Stimulated activated CD8-positive, alpha-beta memory T cell treated with anti-CD3 and anti-CD28 coated beads, Interleukin-7, amount 100 ng/mL, for 24 hours (primary cell): Measurements from ENCODE around the gene COP1.
"Not testable (repeated sequence)": the region's sequence is repeated elsewhere in the genome, so short reads cannot be mapped to it uniquely, and the experiment has no call there.

ENCODE experiments used
- DNase-seq: peaks from one replicate; pipeline ENCODE4 v3.0.0-alpha.2; 2020; ENCODE audit warnings: low read depth

Gene COP1

GRCh38 chr1:176033881-176034280 is 173.2 kb downstream of the COP1 start:
- no peak for DNase-seq

DNA sequence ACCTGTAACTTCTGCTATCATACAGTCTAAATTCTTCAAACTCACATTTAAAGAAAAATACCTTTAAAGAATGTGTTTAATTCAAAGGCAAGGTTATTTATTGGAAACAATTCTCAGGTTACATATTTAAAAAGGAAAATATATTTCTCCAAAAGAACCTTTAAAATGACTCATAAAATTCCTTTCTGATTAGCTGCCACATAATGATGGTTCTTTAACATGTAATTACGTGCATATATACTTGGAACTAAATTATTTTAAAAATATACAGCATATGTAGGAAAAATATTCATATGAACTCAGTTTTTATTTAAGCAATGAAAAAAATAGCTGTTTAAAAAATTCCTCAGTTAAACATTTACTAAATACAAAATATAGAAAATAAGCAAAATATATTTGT is 173.6 kb downstream of the COP1 start:
- DNase-seq: no peak

DNA sequence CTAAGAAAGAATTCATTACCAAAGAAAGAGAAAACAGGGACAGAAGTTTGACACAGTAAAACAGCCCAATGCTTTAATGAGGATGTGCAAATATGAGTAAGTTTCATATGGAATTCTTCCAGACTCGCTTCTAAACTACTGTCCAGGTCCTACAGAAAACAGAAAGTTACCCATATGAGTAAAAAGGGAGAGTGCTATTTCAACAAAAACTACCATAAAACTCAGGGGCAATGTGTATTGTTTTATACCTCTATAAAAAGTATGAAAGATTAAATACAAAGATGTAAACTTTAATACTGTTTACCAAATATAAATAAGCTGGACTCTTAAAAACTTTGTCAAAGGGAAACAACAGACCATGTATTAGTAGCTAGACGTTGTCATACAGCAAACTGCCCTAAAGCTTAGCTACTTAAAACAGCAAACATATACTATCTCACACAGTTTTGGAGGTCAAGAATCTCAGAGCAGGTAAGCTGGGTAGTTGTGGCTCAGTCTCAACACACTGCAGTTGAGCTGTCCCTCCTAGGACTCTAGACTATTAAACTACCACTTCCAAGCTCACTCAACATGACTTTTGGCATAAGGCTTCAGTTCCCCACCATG is 174.9 kb downstream of the COP1 start:
- no peak for DNase-seq

GRCh38 chr1:176029609-176030008 is 177.5 kb downstream of the COP1 start:
- DNase-seq: no peak

GRCh38 chr1:176029155-176029554 is 177.9 kb downstream of the COP1 start:
- DNase-seq: no peak

- not testable (repeated sequence) for DNase-seq
These were observed 179.2 kb downstream of the COP1 start for GRCh38 chr1:176027934-176028333.

DNA sequence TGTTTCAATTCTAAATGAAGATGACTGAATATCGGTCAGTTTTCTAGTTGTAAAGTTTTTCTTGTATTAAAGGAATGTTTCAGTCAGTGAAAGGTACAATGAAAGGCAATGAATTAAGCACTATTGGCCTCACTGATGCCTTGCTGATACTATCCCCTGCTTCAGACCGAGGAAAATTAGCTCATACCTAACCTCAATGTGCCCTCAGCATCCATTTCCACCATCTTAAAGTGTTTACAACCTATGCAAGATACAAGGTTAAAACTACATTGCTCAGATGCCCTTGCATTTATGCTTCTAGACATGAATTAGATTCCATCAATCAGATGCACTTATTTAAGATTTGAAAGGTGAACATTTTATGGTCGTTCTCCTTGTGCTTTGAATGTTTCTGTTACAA is 184.5 kb downstream of the COP1 start:
- DNase-seq: no peak

- DNase-seq: no peak
These were observed 189.4 kb downstream of the COP1 start for GRCh38 chr1:176017722-176018121.

DNA sequence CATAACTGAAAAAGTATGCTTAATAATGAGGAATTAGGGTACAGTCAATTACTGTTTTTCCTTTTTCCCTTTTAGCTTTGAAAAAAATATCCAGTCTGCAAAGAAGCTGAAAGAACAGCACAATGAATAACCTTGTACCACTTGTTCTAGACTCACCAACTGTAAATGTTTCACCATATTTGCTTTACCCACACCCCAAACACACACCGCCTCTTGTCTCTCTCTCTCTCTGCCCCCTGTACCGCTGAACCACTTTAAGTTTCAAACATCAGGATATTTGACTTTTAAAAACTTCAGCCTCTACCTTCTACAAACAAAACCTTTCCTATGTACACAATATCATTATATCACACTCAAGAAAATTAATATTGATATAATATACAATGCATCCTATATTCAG is 197.1 kb downstream of the COP1 start:
- no peak for DNase-seq

DNA sequence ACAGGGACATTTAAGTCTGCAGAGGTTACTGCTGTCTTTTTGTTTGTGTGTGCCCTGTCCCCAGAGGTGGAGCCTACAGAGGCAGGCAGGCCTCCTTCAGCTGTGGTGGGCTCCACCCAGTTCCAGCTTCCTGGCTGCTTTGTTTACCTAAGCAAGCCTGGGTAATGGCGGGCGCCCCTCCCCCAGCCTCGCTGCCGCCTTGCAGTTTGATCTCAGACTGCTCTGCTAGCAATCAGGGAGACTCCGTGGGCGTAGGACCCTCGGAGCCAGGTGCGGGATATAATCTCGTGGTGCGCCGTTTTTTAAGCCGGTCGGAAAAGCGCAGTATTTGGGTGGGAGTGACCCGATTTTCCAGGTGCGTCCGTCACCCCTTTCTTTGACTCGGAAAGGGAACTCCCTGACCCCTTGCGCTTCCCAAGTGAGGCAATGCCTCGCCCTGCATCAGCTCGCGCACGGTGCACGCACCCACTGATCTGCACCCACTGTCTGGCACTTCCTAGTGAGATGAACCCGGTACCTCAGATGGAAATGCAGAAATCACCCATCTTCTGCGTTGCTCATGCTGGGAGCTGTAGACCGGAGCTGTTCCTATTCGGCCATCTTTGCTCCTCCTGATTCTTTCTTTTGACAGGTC is 199.2 kb downstream of the COP1 start:
- not testable (repeated sequence) for DNase-seq

DNA sequence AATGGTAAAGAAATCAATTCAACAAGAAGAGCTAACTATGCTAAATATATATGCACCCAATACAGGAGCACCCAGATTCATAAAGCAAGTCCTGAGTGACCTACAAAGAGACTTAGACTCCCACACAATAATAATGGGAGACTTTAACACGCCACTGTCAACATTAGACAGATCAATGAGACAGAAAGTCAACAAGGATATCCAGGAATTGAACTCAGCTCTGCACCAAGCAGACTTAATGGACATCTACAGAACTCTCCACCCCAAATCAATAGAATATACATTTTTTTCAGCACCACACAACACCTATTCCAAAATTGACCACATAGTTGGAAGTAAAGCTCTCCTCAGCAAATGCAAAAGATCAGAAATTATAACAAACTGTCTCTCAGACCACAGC is 212.4 kb downstream of the COP1 start:
- not testable (repeated sequence) for DNase-seq

DNA sequence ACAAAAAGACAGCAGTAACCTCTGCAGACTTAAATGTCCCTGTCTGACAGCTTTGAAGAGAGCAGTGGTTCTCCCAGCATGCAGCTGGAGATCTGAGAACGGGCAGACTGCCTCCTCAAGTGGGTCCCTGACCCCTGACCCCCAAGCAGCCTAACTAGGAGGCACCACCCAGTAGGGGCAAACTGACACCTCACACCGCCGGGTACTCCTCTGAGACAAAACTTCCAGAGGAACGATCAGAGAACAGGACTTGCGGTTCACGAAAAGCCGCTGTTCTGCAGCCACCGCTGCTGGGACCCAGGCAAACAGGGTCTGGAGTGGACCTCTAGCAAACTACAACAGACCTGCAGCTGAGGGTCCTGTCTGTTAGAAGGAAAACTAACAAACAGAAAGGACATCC is 214.3 kb downstream of the COP1 start:
- not testable (repeated sequence) for DNase-seq

- not testable (repeated sequence) for DNase-seq
These were observed 214.9 kb downstream of the COP1 start for GRCh38 chr1:175992202-175992601.

GRCh38 chr1:175984813-175985212 is 222.3 kb downstream of the COP1 start:
- DNase-seq: no peak

DNA sequence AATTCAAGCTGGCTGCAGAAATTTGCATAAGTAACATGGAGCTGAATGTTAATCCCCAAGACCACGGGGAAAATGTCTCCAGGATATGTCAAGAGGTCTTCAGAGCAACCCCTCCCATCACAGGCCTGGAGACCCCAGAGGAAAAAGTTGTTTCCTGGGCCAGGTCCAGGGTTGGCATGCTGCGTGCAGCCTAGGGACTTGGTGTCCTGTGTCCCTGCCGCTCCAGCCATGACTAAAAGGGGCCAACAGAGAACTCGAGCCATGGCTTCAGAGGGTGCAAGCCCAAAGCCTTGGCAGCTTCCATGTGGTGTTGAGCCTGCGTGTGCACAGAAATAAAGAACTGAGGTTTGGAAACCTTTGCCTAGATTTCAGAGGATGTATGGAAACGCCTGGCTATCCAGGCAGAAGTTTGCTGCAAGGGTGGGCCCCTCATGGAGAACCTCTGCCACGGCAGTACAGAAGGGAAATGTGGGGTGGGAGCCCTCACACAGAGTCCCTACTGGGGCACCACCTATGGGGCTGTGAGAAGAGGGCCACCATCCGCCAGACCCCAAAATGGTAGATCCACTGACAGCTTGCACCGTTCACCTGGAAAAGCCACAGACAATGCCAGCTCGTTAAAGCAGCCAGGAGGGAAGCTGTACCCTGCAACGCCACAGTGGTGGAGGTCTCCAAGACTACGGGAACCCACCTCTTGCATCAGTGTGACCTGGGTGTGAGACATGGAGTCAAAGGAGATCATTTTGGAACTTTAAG is 222.9 kb downstream of the COP1 start:
- DNase-seq: no peak

DNA sequence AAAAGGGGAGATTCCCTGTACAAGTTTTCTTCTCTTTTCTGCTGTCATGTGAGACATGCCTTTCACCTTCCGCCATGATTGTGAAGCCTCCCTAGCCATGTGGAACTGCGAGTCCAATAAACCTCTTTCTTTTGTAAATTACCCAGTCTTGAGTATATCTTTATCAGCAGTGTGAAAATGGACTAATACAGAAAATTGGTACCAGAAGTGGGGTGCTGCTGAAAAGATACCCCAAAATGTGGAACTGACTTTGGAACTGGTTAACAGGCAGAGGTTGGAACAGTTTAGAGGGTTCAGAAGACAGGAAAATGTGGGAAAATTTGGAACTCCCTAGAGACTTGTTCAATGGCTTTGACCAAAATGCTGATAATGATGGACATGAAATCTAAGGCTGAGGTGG is 223.7 kb downstream of the COP1 start:
- not testable (repeated sequence) for DNase-seq

DNA sequence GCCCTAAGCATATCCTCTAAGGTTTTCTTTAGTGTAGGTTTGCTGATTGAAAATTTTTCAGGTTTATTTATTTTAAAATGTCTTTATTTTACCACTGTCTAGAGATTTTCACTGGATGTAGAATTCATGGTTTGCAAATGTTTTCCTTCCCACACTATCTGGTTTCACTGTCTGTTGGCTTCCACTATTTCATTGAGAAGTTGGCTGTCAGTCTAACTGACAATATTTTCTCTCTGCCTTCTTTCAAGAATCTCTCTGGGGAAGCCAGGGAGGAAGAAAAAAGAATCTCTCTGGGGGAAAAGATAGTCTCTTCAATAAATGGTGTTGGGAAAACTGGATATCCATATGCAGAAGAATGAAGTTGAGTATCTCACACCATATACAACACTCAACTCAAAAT is 226.0 kb downstream of the COP1 start:
- DNase-seq: no peak

DNA sequence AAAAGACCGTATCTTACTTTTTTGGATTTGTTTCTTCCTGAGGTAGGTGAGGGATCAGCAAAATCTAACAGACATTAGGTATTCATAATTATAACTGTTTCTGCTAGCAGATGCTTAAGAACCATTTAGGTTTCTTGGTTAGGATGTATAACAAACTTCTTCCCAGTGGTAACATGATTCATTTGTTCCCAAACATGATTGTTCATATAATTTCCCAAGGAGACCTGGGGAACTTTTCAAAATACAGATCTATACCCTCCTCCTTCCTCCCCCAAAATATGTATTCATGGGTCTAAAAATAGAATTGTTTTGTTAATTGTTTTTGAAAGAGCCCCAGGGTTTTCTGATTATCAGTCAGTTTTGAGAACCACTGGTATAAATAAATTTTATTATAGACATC is 228.2 kb downstream of the COP1 start:
- DNase-seq: no peak

- no peak for DNase-seq
These were observed 228.6 kb downstream of the COP1 start for GRCh38 chr1:175978476-175978875.

DNA sequence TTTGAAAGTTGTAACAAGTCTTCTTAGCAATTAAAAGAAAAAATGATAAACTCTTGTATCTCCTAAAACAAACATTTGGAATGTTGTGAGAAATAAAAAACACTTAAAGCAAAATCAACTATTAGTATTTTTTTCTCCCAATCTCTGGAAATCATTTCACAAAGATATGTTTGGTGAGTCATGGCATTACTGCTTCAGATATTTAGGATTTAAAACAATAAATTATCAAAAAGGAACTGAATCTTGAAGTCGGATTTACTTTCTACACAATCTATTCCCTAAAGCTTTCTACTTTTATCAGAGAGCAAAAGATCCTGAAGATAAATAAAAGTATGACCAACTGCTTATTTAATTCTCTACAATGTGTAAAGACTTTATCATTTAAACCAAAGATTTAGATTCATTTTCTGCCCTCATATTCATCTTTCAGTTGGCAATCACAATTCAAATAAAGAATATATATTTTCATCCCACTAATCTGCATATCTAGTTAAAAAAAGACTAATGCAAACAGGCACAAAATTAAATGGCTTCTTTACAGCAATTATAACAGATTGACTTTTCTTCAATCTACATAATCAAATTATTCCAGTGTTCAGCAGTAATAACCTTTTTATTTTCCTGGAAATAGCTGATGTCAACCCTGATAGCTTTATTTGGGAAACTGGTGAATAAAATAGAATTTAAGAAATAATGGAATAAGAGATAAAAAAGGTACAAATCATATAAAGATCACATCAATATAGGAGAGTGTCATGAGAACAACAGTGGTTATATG is 230.0 kb downstream of the COP1 start:
- DNase-seq: no peak

- DNase-seq: no peak
These were observed 237.9 kb downstream of the COP1 start for GRCh38 chr1:175969231-175969630.

GRCh38 chr1:175968486-175969172 is 238.5 kb downstream of the COP1 start:
- no peak for DNase-seq
